Stimulated activated CD8-positive, alpha-beta memory T cell treated with anti-CD3 and anti-CD28 coated beads, Interleukin-12 subunit alpha, Interleukin-12 subunit beta, amount 100 ng/mL, for 24 hours (primary cell): ENCODE measurements around the gene ETFB.
A peak's percentile ranks its signal among the peaks of the same experiment; 100 is the strongest.
"Not testable (repeated sequence)": the region's sequence is repeated elsewhere in the genome, so short reads cannot be mapped to it uniquely, and the experiment has no call there.

Experiments
- DNase-seq: peaks from one replicate; pipeline ENCODE4 v3.0.0-alpha.2; 2020; ENCODE audit errors: extremely low read depth

Gene ETFB

DNA sequence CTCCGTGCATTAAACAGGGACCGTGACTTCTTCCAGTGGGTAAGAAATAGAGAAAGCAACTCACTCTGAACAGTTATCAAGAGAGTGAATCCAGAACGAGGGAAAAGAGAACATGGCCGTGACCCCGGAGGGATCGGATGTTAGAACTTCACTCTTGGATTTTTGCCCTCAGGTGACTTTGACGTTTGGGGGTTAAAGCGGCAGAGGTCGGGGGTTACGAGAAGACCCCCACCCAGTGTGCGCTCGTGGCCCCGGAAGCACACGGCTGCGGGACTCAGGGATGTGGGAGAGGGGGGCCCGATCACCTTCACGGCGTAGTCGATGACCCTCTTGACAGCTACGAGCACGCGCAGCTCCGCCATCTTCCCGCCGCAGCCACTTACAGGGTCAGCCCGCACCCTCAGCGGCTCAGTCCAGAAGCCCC, at the start of gene ETFB:
ETFB (minus strand) TSS at position 424 of the 424 bp plus-strand sequence; CDS start at position 362, 62 bp downstream.
- DNase-seq: no peak

DNA sequence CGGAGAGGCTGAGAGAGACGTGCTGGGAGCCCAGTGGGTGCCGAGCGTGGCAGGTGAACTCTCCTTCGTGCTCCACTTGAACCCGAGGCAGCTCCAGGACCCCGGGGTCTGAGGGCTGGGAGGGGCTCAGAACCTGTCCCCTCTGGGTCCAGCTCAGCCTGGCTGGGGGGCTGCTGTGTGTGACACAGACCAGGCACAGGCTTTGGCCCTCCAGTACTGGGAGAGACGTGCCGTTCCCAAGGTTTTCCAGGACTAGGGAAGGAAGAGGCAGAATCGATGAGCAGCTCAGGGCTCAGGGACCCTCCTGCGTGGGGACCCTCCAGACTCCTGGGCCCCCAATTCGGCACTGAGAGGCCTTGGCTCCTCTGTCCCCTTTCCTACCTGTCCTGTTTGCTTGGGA, 49.0 kb upstream of the ETFB start:
- DNase-seq: no peak

DNA sequence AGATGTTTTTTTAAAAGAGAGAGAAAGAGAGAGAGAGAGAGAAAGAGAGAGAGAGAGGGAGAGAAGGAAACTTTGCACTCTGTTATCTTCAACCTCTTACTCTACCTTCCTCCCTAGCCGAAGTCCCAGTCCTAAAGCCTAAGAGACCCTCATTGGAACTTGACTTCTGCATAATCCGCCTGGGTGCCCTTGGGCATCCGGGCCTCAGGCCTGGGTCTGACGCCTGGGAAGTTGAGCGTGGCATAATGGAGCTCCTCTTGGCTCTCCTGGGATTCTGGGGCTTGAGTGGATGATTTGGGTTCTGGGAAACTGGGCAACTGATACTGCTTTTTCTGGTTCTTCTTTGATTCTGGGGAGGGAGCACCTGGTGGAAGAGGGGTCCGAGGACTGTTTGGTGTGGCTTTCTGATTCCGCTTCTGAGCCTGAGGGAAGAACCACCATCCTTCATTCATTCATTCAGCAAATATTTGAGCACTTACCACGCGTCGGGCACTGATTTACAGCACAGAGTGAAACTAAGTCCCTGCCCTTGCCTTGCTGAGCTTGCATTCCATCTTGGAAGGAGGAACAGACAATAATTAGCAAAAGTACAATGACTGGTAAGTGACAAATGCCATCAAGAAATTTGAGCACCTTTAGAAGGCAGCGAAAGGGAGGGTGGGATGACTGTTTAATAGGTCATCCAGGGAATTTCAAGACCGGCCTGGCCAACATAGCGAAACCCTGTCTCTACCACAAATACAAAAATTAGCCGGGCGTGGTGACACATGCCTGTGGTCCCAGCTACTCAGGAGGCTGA, 45.0 kb upstream of the ETFB start:
- DNase-seq: no peak

DNA sequence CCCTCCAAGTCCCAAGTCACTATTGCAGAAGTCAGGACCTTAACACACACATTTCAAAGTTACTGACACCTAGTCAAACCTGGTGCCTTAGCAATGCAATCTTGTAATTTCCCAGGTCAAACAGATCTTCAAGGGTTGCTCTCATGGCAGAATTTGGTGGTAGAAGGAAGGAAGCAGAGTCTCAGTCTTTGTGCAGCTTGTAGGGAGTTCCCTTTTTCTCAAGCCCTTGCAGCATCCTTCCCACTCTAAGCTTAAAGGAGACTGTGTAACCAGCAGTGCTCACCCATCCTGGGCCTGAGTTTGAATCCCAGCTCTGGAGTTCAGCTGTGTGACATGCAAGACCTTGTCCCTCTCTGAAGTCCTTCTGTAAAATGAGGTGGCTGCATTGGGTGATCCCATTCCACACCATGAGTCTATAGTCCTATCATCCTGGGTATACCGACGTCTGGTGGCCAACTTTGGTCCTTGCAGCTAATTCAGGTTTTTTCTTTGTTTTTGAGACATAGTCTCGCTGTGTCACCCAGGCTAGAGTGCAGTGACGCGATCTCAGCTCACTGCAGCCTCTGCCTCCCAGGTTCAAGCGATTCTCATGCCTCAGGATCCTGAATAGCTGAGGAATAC, 41.4 kb upstream of the ETFB start:
- no peak for DNase-seq

DNA sequence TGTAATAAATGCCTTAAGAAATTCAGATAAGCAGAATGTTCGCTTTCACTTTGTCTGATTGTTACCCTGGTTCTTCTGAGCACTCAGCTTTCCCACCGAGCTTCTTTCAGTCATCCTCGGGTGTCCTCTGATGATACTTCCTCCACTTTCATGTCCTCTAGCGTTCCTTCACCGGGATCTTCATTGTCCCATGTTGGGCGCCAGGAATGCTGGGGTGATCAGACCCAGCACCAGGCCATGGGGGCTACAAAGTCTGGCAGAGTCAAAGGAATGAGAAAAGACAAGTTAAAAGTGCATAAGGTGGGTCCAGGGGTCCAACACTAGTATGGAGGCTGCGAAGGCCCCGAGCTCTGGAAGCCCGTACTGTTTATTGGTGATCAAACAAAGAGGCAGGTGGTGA, 35.9 kb upstream of the ETFB start:
- DNase-seq: no peak

DNA sequence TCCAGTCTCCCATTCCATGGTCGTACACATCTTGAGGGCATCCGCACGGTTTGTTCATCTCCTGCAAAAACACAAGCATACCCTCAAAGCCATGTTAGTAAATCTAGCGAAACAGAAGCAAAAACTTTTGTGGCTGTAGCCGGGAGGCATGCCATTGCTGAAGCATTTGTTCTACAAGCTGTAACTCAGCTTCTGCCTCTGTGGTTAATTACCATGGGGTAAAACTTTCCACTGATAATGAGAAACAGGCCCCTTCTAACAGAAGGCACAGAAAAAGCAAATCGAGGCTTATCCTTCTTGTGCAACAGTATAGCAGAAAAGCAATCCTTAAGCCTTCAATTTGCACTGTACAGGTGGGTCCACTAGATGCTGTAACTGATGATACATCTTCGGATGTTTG, 33.7 kb upstream of the ETFB start:
- DNase-seq: not testable (repeated sequence)

DNA sequence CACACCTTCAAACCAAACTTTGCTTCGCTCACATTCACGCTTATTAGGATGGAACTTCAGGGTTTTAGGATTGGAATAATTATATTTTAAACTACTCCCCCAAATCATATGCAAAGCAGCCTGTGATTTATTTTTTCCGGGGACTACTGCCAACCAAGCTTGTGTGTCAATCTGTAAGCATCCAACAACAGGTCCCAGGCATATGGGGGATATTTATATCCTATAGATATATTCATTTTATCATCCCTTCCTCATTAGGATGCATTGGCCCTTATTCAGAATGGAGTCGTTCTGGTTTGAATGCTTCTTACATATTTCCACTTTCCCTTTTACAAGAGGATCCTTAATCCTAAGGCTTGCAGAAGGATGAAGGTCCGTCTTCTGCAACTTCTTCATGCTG, 33.0 kb upstream of the ETFB start:
- DNase-seq: no peak

DNA sequence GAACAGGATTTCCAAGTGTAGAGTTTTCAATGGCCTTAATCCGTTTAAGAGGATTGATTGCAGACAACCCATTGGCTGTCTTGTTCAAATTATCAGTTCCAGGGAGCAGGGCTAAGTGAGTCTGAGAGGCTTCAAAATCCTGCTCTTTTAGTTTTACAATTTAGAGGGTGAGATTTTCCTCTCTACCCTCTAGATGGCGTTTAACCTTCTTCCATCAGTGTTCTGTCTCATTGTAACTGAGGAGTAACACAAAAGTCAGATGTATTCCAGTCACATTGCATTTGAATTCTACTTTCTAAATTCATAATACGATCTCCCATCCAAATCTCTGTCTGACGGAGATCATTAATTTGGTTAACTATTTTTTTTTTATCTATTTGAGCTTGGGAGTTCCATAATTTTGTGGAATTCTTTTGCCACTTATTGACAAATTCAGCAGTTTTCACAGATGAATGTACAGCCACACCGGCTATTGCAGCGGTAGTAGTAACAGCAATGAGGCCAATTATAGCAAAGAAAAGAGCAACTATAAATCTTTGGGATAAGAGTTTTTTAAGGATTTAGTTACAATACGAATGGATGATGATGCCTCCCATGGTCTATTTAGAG, 32.0 kb upstream of the ETFB start:
- DNase-seq: no peak

DNA sequence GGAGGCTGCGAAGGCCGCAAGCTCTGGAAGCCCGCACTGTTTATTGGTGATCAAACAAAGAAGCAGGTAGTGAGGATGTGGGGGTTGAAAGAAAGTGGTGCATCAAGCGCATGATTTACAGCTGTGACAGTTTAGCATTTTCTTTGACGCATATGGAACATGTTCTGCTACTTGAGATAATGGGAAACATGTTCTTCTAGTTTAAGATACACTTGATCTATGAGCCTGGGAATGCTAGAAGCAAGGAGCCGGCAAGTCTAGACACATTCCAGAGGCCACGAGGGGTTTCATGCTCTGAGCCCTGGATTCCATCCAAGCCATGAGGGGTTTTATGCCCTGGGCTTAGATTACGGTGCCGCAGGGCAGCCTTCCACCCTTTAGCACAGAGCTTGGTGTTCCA, 31.3 kb upstream of the ETFB start:
- not testable (repeated sequence) for DNase-seq

DNA sequence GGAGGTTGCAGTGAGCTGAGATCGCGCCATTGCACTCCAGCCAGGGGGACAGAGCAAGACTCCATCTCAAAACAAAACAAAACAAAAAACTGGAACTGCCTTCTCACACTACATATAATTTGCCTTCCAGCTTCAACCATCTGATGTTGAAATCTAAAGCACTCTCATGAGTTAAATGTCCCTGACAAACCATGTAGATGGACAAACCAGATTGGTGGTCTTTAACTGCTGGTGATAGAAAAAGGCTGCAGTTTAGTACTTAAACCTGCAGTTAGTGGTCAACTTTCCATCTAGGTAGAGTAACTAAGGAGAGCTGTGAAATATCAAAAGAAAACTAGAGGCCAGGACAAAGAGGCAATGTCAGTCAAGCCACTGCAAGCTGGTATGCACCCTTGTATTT, 30.0 kb upstream of the ETFB start:
- DNase-seq: no peak

DNA sequence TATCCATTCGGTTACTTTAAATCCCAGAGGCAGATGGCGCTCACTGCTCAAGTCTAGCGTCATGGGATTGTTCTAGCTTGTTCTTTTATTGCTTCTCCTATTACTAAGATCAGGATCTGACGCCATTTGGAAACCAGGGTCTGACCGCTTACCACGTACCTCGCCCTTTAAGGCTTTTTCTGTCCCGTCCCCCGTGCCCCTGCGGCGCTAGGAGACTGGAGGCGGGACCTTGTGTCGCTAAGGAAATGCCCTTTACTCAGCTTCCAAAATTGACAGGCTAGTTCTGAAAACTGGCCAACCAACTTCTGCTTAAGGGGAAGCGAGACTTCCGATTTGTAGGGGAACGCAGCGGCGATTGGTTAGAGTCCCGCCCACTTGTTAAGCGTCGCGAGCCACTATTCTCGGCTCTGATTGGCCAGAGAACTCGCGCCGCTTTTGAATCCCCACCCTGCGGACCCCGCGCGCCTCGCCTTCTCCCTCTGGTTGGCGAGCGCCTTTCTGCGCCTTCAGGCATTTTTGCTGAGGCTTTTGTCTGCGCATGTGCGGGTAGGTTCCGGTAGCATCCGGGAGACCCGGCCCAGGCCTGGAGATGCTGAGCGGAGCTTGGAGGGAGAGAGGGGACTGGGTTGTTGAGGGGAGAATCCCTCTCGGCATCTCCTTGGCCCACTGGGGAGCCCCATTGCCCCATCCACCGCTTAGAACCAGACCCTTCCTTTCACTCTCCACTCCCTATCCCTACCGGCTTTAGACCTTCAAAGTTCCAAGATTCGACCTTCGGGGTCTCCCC, 28.1 kb upstream of the ETFB start:
- DNase-seq: peak; percentile 76

DNA sequence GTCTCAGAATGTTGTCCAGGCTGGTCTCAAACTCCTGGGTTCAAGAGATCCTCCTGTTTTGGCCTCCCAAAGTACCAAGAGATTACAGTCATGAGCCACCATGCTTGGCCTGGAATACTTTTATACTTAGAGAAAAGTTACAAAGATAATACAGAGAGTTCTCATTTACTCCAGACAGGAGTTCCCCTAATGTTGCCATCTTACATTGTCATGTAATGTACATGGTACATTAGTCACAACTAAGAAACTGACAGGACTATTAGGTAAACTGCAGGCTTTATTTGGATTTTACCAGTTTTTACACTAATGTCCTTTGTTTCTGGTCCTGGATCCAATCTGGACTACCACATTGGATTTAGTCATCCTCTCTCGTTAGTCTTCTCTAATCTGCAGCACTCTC, 26.5 kb upstream of the ETFB start:
- no peak for DNase-seq

DNA sequence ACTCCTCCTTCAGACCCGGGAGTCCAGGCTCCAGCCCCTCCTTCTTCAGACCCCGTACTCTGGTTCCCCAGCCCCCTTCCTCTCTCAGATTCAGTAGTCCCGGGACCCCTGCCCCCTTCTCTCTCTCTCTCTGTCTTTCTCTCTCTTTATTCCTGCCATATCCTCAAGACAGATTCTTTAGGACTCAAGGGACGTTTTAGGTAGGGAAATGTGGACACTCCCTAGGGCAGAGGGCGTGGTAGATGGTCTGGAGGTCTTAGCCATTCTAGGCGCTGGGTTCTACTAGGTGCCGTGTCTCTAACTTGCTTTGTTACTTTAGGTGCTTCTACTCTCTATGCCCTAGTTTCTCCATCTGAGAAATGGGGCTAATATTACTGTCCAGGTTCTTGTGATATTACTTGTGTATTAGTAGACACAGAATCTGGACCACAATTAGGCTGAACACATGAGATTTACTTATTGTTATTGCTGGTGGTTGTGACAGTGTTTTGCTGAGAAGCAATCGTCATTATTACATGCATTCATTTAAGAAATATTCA, 25.0 kb upstream of the ETFB start:
- no peak for DNase-seq

DNA sequence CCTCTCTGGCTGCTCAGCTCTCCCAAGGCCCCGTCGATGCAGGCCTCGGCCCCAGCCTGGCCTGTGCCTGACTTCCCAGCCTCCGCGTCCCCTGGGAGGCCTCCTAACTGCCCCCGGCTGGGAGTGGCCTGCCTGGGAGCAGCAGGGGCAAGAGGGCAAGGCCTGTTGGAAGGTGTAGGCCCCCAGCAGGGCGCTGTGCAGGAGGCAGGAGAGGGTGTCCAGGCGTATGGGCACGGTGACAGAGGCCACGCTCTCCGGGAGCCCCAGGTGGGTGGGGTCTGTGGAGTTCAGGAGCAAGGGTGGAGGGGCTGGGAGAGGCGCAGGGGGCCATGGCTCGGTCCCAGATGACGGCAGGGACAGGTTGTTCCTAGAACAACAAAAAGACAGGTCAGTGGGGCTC, 23.0 kb upstream of the ETFB start:
- DNase-seq: no peak

DNA sequence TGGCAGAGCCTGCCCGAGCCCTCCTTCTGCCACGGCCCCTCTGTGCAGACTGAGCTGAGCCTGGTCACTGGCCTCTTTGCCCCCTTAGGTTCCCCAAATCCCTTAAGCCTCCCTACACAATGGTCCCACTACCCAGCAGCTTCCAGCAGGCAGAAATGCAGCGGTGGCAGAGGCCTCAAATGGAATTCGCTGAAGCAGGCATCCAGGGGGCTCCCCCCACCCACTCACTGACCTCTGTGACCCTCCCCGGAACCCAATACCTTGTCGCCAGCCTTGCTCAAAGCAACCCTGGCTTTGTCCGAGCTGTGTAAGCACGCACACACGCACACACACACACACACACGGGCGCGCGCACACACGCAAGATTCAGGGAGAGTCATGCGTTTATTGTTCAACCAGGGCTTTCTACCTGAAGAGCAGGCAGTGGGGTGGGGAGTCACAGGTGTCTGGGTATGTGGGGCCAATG, 21.8 kb upstream of the ETFB start, which contains the start of gene LIM2:
LIM2 (minus strand) TSS at position 51 of the 466 bp plus-strand sequence. CDS start 531 bp downstream, outside the sequence.
- no peak for DNase-seq

DNA sequence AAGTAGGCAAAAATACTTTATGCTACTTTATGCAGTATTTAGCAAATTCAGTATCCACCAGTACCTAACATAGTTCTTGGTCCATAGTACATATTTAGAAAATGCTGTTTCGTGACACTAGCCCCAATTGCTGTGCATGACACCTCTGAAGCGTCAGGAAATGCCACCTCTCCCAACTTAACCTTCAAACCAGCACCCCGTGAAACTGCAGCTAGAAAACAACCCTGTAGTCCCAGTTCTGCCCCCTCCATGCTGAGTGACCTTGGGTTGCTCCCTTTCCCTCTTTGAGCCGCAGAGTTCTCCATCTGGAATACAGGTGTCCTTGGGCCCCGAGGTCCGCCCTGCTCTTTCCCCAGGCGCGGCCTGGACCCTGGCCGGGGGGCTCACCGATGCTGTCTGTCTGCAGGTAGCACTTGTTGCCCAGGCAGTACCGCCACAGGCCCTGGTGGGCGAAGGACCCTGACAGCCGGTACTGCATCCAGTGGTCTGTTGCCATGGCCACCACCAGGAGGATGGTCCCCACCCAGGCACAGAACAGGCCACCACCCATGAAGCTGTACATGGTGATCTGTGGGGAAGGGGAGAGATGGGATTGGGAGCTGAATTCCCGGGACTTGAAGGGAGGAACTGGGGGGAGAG, 20.8 kb upstream of the ETFB start:
- DNase-seq: no peak

DNA sequence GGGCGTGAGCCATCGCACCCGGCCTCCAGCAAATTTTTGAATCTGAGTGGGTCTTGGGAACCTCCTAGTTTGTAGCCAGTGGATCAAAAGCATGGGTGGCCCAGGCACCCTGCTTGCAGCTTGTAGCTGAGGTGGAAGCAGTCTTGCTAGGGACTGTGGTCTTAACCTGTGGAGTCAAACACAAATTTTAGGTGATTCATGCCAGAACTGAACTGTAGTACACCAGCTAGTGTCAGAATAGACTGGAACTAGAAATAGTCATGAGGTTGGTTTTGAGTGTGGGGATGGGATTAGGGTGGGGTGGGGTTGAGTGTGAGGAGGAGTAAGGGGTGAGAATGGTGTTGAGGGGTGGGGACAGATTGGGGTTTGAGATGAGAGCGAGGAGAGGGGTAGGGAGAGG, 15.8 kb upstream of the ETFB start:
- no peak for DNase-seq

DNA sequence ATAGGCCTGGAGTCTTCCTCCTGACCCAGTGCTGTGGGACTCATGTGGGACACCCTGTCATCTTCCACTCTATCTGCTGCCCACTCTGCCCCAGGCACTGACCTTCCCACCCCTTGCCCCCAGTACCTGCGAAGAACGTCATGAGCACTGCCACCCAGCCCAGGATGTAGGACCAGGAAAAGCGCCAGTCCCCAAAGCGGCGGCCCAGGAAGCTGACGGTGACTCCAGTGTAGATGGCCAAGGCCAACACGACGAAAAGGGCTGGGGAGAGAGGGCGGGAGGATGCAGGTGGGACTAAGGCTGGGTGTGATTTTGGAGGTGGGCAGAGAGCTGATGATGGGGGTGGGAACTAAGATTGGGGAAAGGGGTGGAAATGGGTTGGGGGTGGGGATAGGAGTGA, 14.2 kb upstream of the ETFB start:
- DNase-seq: no peak

DNA sequence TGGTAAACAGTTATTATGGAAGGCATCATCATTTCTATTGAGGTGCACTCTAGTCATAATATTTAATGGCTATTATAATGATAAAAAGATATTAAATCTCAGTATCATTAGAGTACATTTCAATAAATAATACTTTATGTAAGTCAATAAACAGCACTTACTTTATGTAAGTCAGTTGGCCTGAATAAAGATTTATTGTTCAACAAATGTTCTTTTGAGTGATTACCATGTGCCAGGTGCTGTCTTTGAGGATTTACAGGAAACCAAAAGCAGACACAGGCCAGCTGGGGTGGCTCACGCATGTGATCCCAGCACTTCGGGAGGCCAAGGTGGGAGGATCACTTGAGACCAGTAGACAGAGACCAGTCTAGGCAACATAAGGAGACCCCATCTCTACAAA, 11.2 kb upstream of the ETFB start:
- no peak for DNase-seq

DNA sequence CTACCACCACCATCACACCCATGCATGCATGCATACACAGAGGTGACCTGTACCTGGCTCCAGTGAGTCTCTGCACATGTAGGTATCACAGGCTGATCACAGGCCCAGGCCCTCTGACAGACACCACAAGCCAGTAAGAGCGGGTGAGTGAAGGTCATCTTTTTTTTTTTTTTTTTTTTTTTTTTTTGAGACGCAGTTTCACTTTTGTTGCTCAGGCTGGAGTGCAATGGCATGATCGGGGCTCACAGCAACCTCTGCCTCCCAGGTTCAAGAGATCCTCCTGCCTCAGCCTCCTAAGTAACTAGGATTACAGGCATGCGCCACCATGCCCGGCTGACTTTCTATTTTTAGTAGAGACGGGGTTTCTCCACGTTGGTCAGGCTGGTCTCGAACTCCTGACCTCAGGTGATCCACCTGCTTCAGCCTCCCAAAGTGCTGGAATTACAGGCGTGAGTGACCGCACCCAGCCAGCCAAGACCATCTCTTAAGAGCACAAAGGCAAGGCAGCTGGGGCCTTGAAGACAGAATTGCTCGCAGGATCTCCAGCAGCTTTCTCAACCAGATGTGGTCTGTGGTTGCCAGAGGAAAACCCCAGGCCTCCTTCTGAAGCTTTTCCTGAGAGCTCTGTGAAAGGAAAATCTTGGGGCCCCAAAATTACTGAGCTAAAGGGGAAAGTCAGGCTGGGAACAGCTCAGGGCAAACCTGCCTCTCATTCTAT, 9.5 kb upstream of the ETFB start:
- no peak for DNase-seq
